Measurements from ENCODE around the gene CXCR5.

CXCR5 gene

DNA sequence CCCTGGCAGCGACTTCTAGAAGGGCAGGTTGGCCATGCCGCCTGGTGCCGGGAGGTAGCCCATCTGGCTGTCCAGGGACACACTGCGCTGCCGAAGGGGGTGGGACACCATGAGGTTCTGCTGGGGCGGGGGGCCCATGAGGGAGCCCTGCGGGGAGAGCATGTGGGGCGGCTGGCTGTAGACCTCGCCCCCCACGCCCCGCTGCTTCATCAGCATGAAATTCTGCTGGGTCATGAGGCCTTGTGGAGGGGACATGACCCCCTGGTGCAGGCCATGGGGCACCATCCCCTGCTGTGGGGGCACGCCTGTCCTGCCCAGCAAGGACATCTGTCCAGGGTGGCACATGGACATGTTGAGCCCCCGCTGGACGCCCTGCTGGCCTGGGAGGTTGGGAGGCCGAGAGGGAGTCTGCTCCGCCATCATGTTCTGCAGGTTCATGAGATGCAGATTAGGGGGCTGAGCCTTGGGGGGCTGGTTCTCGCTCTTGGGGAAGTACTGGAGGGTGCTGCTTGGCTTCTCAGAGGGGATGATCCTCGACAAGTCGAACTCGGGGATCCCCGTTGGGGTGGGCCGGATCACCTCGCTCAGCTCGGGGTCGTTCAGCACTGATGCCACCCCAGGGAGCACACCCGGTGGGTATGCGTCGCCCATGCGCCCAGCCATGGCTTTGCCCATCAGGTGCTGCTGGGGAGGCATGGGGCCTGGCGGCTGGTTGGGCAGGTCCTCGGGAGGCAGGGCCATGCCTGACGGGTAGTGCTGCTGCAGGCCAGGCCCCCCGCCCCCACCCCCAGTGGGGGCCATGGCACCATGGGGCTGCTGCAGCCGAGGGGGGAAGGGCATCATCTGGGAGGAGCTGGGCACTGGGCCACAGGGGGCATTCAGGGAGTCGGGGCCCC lies 15.0 kb downstream of the CXCR5 start:
- TF ChIP-seq EZH2 (IDR thresholded peaks at IDR 0.05): no peak
- TF ChIP-seq FOXP2 (optimal IDR thresholded peaks at IDR 0.05; ENCODE audit: control extremely low read depth, extremely low read length, insufficient read depth): no peak
- no peak for TF ChIP-seq POLR2AphosphoS5 (IDR thresholded peaks at IDR 0.05; ENCODE audit: borderline replicate concordance, low read depth, low read length)
- H3K9me3 ChIP-seq (ENCODE audit: low read depth, low read length): no peaks in the 10 kb centered on the region
- H3K9ac ChIP-seq (ENCODE audit: insufficient read length): no peak overlapping the region
- H3K4me3 ChIP-seq: no peak overlapping the region
- H3K36me3 ChIP-seq (ENCODE audit: insufficient read depth, low read length): peaks cover 21% of the 10 kb centered on the region; the same call in 1 of the 2 replicates
- no peak for DNase-seq (ENCODE audit: low read depth, low spot score)
- no peak overlapping the region for H3K27ac ChIP-seq

DNA sequence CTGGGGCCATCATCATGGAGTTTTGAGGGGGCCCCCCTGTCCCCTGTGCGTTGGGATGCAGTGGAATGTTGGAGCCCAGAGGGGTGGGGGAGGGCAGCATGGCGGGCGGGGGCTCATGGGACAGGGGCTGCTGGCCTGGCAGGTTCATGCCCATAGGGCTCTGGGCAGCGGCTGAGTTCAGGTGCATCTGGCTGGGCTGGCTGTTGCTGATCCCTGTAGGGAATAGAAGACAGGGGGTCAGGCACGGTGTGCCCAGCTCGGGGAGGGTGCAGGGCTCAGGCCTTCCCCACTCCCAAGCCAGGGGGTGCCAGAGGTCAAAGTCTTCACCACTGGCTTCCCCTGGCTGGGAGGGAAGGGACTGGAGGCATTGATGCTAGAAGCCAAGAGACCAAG lies 15.6 kb downstream of the CXCR5 start:
- no peak overlapping the region for H3K27ac ChIP-seq
- no peak for TF ChIP-seq FOXP2 (optimal IDR thresholded peaks at IDR 0.05; ENCODE audit: control extremely low read depth, extremely low read length, insufficient read depth)
- TF ChIP-seq EZH2 (IDR thresholded peaks at IDR 0.05): no peak
- TF ChIP-seq POLR2AphosphoS5 (IDR thresholded peaks at IDR 0.05; ENCODE audit: borderline replicate concordance, low read depth, low read length): no peak
- no peaks in the 10 kb centered on the region for H3K9me3 ChIP-seq (ENCODE audit: low read depth, low read length)
- no peak overlapping the region for H3K9ac ChIP-seq (ENCODE audit: insufficient read length)
- H3K4me3 ChIP-seq: no peak overlapping the region
- no peak for DNase-seq (ENCODE audit: low read depth, low spot score)
- H3K36me3 ChIP-seq (ENCODE audit: insufficient read depth, low read length): peaks cover 23% of the 10 kb centered on the region; the same call in 1 of the 2 replicates

DNA sequence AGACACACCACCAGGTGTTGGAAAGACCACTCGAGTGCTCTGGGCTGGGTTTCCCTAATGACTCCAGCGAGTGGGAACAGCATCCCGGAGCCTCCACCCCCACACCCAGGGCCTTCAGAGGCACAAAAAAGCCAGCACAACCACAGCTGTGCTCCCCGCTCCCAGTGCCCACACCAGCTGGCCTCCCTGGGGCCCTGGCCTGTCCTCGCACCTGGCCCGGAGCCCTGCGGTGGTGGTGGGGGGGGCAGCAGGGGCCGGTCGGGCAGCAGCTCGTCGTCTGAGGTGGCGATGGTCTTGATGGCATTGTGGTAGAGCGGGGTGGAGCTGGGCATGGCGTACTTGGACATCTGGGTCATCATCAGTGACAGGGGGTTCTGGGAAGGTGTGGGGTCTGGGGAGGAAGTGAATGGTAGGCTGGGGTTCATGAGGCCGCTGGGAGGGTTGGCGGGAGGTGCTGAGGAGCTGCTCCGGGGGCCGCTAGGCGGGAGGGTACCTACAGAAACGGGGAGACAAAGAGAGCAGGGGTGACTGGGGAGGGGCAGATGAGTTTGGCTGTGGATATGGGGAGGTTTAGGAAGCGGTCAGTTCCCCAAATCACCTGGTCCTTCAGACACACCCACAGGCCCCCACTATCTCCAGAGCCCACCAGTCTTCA lies 16.1 kb downstream of the CXCR5 start:
- no peak overlapping the region for H3K4me3 ChIP-seq
- TF ChIP-seq POLR2AphosphoS5 (IDR thresholded peaks at IDR 0.05; ENCODE audit: borderline replicate concordance, low read depth, low read length) (no peak), FOXP2 (optimal IDR thresholded peaks at IDR 0.05; ENCODE audit: control extremely low read depth, extremely low read length, insufficient read depth) (no peak), EZH2 (IDR thresholded peaks at IDR 0.05) (no peak)
- no peak for DNase-seq (ENCODE audit: low read depth, low spot score)
- H3K36me3 ChIP-seq (ENCODE audit: insufficient read depth, low read length): peaks cover 27% of the 10 kb centered on the region; the same call in 1 of the 2 replicates
- H3K9ac ChIP-seq (ENCODE audit: insufficient read length): no peak overlapping the region
- H3K27ac ChIP-seq: no peak overlapping the region
- H3K9me3 ChIP-seq (ENCODE audit: low read depth, low read length): no peaks in the 10 kb centered on the region

DNA sequence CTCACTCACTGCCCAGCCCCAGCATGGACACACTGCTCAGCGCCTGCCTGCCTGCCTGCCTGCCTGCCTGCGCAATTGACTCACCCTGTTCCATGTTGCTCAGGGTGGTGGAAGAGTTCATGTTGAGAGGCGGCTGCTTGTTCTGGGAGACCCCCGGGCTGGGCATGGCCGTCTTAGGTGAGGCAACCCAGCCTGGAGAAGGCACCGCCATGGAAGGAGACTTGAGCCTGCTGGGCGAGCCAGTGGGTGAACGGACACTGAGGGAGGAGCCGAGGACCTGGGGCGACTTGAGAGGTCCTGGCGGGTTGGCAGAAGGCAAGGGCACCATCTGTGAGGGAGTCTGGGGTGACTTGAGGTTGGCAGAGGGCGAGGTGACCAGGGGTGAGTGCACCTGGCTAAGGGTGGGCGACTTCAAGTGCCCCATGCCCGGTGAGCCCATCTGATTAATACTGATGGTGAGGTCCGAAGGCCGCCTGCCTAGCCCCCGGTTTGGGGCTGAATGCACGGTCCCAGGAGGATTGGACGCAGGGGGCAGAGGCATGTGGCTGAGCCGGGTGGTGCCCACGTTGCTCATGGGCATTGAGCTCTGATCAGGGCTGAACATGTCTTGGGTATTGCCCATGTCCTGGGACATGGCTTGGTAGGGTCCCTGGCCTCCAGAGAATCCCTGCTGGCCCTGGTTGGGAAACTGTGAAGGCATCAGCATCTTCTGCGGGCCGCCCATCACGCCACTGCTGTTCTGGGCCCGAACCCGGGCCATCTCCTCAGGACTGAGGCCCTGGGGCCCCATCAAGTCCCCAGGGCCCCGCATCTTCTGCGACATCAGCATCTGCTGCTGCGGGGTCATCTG lies 17.1 kb downstream of the CXCR5 start:
- no peak overlapping the region for H3K4me3 ChIP-seq
- no peak overlapping the region for H3K9ac ChIP-seq (ENCODE audit: insufficient read length)
- H3K9me3 ChIP-seq (ENCODE audit: low read depth, low read length): no peaks in the 10 kb centered on the region
- no peak overlapping the region for H3K27ac ChIP-seq
- no peak for TF ChIP-seq EZH2 (IDR thresholded peaks at IDR 0.05)
- TF ChIP-seq FOXP2 (optimal IDR thresholded peaks at IDR 0.05; ENCODE audit: control extremely low read depth, extremely low read length, insufficient read depth): no peak
- H3K36me3 ChIP-seq (ENCODE audit: insufficient read depth, low read length): peaks cover 28% of the 10 kb centered on the region; the same call in 1 of the 2 replicates
- DNase-seq (ENCODE audit: low read depth, low spot score): no peak

DNA sequence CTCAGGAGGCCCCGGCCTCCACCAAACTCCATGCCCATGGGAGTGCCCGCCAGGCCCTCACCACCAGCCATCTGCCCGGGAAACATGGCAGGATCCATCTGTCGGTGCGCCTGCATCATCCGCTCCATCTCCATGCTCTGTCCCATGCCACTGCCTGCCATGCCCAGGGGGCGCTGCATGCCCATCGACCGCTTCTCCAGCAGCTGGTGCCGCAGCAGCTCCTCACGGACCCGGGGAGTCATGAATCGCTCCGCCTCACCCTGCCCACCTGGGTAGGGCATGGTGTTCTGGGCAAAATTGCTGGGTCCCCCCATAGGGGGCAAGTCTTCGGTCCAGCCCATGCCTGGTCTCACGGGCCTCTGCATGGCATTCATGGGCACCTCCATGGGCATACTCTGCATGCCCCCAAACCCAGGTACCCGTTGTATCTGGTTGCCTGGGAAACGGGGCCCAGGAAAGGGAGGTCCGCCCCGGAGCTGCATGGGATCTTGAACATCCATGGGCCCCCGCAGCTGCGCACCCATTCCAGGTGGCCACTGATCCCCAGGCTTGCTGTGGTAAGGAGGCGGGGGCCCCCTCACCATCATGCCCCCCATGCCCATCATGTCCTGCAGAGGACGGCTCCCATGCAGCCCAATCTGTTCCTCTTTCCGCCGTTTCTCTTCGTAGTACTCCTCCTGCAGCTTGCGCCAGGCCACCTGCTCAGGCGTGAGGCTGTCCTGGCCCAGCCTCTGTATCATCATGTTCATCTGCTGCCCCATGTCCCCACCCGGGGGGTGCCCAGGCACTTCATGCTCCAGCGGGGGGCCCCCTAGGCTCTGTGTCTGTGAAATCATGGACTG lies 18.0 kb downstream of the CXCR5 start:
- Histone ChIP-seq H3K27ac (no peak overlapping the region), H3K9ac (ENCODE audit: insufficient read length) (no peak overlapping the region), H3K4me3 (no peak overlapping the region), H3K36me3 (ENCODE audit: insufficient read depth, low read length) (peaks cover 33% of the 10 kb centered on the region), H3K9me3 (ENCODE audit: low read depth, low read length) (no peaks in the 10 kb centered on the region)
- no peak for TF ChIP-seq POLR2AphosphoS5 (IDR thresholded peaks at IDR 0.05; ENCODE audit: borderline replicate concordance, low read depth, low read length)
- TF ChIP-seq FOXP2 (optimal IDR thresholded peaks at IDR 0.05; ENCODE audit: control extremely low read depth, extremely low read length, insufficient read depth): no peak
- no peak for TF ChIP-seq EZH2 (IDR thresholded peaks at IDR 0.05)
- DNase-seq (ENCODE audit: low read depth, low spot score): no peak

DNA sequence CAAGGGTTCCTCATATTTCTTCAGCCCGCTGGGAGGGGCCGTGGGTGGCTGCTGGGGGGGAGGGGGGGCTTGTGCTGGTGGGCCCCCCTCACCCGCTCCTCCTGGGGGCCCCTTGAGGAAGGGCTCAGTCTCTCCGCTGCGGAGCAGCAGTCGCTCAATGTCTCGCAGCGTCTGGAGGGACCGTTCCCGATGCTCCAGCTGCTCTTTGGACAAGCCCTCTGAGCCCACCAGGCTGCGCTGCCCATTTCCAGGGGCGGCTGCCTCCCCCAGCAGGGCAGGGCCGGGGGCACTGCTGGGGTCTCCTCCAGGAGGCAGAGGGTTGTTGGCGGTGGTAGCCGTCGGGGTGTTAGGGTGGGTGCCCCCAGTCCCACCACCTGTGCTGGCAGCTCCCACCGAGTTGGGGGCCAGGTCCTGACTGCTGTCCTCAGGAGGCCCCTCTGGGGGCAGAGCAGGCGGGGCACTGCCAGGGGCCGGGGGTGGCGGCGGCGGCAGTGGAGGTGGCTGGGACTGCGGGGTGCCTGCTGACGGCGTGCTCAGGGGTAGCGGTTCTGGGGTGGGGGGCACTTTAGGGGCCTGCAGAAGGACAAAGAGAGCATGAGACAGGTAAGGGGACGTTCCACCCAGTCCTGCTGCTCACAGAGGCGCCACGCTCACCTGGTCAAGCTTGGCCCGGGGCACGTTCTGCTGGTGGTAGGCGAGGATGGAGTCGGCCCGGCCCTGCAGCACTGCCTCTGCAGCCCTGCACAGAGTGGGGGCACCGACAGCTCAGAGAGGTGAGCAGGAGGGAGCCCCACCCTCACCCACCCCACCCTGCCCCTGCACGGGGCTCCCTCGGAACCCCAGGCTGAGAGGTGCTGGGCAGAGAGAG lies 18.9 kb downstream of the CXCR5 start:
- TF ChIP-seq POLR2AphosphoS5 (IDR thresholded peaks at IDR 0.05; ENCODE audit: borderline replicate concordance, low read depth, low read length): no peak
- no peak for TF ChIP-seq FOXP2 (optimal IDR thresholded peaks at IDR 0.05; ENCODE audit: control extremely low read depth, extremely low read length, insufficient read depth)
- TF ChIP-seq EZH2 (IDR thresholded peaks at IDR 0.05): no peak
- H3K27ac ChIP-seq: no peak overlapping the region
- H3K36me3 ChIP-seq (ENCODE audit: insufficient read depth, low read length): peaks cover 33% of the 10 kb centered on the region

More for the DNA sequence above, 18.9 kb downstream of the CXCR5 start:
- Histone ChIP-seq H3K4me3 (no peak overlapping the region), H3K9me3 (ENCODE audit: low read depth, low read length) (no peaks in the 10 kb centered on the region), H3K9ac (ENCODE audit: insufficient read length) (no peak overlapping the region)
- no peak for DNase-seq (ENCODE audit: low read depth, low spot score)
